HepG2 (cell line): ENCODE data around the gene CEP164. TPM values are rescaled to one million over a fixed set of nuclear protein-coding genes. Genes with fewer than 3 reads are reported as not detected.

Experiments used
- CAMTA2 ChIP-seq: sonication (generic); formaldehyde crosslinking; IDR thresholded peaks from 2 replicates; pipeline ENCODE4 v1.4.0; 2020; ENCODE audit warnings: mild to moderate bottlenecking, missing genetic modification reagents, borderline replicate concordance
- CENPBD1 ChIP-seq: sonication (generic); formaldehyde crosslinking; IDR thresholded peaks from 2 replicates; pipeline ENCODE4 v1.8.0; 2022; ENCODE audit warnings: missing genetic modification reagents, low read depth, mild to moderate bottlenecking, borderline replicate concordance
- CREBL2 ChIP-seq: sonication (generic); formaldehyde crosslinking; IDR thresholded peaks from 2 replicates; pipeline ENCODE4 v1.8.1; 2023; ENCODE audit warnings: missing genetic modification reagents, mild to moderate bottlenecking, borderline replicate concordance
- CREM ChIP-seq, 2 experiments: sonication (generic) in 1 of 2; formaldehyde crosslinking in 1 of 2; IDR thresholded peaks; 2 replicates each; pipeline versions ENCODE4 v1.4.0 to v1.6.1; 2016 to 2020; ENCODE audit warnings: antibody characterized with exemption in 1 of 2, mild to moderate bottlenecking in 1 of 2, missing genetic modification reagents in 1 of 2
- ELK4 ChIP-seq: sonication (generic); formaldehyde crosslinking; IDR thresholded peaks from 2 replicates; pipeline ENCODE4 v1.9.0; 2021; ENCODE audit warnings: missing genetic modification reagents, borderline replicate concordance
- IRX3 ChIP-seq: sonication (generic); formaldehyde crosslinking; IDR thresholded peaks from 2 replicates; pipeline ENCODE4 v1.8.1; 2023; ENCODE audit warnings: mild to moderate bottlenecking, low read depth, missing genetic modification reagents, borderline replicate concordance
- MED1 ChIP-seq: sonication (generic); formaldehyde crosslinking; IDR thresholded peaks from 2 replicates; pipeline ENCODE4 v1.4.0; 2020; ENCODE audit warnings: missing genetic modification reagents
- RBFOX2 ChIP-seq: fragments of 200-400 bp; formaldehyde crosslinking; IDR thresholded peaks from 2 replicates; pipeline ENCODE4 v1.6.1; 2017; ENCODE audit warnings: low read depth, mild to moderate bottlenecking, low read length
- SP5 ChIP-seq: IDR thresholded peaks from 2 replicates; pipeline ENCODE4 v1.6.1; 2016; ENCODE audit warnings: low read depth, borderline replicate concordance
- TOPORS ChIP-seq: sonication (generic); formaldehyde crosslinking; IDR thresholded peaks from 2 replicates; pipeline ENCODE4 v1.8.0; 2023; ENCODE audit warnings: mild to moderate bottlenecking, missing genetic modification reagents
- USF2 ChIP-seq, 2 experiments: sonication (generic) in 1 of 2; formaldehyde crosslinking in 1 of 2; IDR thresholded peaks; 2 replicates each; pipeline versions ENCODE4 v1.5.1 to v1.6.1; 2011 to 2020; ENCODE audit warnings: borderline replicate concordance in 1 of 2, low read depth in 1 of 2, low read length in 1 of 2, mild to moderate bottlenecking in 1 of 2, missing genetic modification reagents in 1 of 2, moderate library complexity in 1 of 2
- ZFP90 ChIP-seq: sonication (generic); formaldehyde crosslinking; IDR thresholded peaks from 2 replicates; pipeline ENCODE4 v1.8.0; 2022; ENCODE audit warnings: missing genetic modification reagents, mild to moderate bottlenecking, inconsistent platforms, borderline replicate concordance
- ZFYVE20 ChIP-seq: sonication (generic); formaldehyde crosslinking; IDR thresholded peaks from 2 replicates; pipeline ENCODE4 v1.8.0; 2023; ENCODE audit warnings: low read depth, mild to moderate bottlenecking, moderate library complexity, missing genetic modification reagents, borderline replicate concordance
- ZNF562 ChIP-seq: sonication (generic); formaldehyde crosslinking; IDR thresholded peaks from 2 replicates; pipeline ENCODE4 v1.8.0; 2022; ENCODE audit warnings: missing genetic modification reagents, borderline replicate concordance
- ZNF609 ChIP-seq: sonication (generic); formaldehyde crosslinking; IDR thresholded peaks from 2 replicates; pipeline ENCODE4 v1.4.0; 2020; ENCODE audit warnings: mild to moderate bottlenecking, missing genetic modification reagents, borderline replicate concordance
- polyA plus RNA-seq, 8 experiments: library from polyadenylated mRNA; depleted of rRNA in 3 of 8; stranded (reverse) in 7 of 8; unstranded in 1 of 8; fragments of >200 nt; fragmentation: Illumina TruSeq in 4 of 8; extraction: Trizol in 4 of 8; gene quantifications; 2 replicates each; pipeline versions ENCODE4 v1.2.1 to v1.2.3, GENCODE V29; 2011 to 2016; ENCODE audit warnings: low read depth in 4 of 8, missing spikeins in 1 of 8, mixed read lengths in 1 of 8; ENCODE audit not compliant: insufficient read depth in 1 of 8
- total RNA-seq, 5 experiments: library from RNA; depleted of rRNA; stranded (reverse); fragments of >200 nt; fragmentation: Illumina TruSeq; extraction: Trizol; gene quantifications; 2 replicates each; pipeline ENCODE4 v1.2.3, GENCODE V29; 2016; ENCODE audit warnings: low read depth in 1 of 5

CEP164 gene
- total and polyA plus RNA-seq, 2 of the 13 experiments (the other 11 are each of a cell fraction or from before 2014, with no cell fraction given) = 11.4 to 15.2 TPM

- TF ChIP-seq USF2 (IDR thresholded peaks at IDR 0.05; ENCODE audit: low read depth, low read length) = 0 out of 2 replicates have a peak, but pooled peaks have one; percentile 27
- no peak for TF ChIP-seq USF2 (CRISPR knock-in tag; IDR thresholded peaks at IDR 0.05; ENCODE audit: borderline replicate concordance)
- no peak for TF ChIP-seq ELK4
- TF ChIP-seq SP5 (CRISPR knock-in tag) = no peak
- peak; percentile 56; the same call in 1 of the 2 replicates for TF ChIP-seq TOPORS (CRISPR knock-in tag)
- TF ChIP-seq CAMTA2 = no peak
- TF ChIP-seq CENPBD1 = no peak
- TF ChIP-seq MED1 (CRISPR knock-in tag) = no peak
- 0 out of 2 replicates have a peak, but pooled peaks have one; percentile 43 for TF ChIP-seq IRX3 (CRISPR knock-in tag)
- TF ChIP-seq ZNF609 (CRISPR knock-in tag) = no peak
- no peak for TF ChIP-seq ZNF562 (CRISPR knock-in tag)
- no peak for TF ChIP-seq CREM (IDR thresholded peaks at IDR 0.05)
- no peak for TF ChIP-seq CREM (CRISPR knock-in tag; IDR thresholded peaks at IDR 0.05)
- peak; percentile 7; the same call in 1 of the 2 replicates for TF ChIP-seq ZFP90 (CRISPR knock-in tag)
- peak; percentile 38; the same call in 1 of the 2 replicates for TF ChIP-seq RBFOX2
- TF ChIP-seq ZFYVE20 (CRISPR knock-in tag) = no peak
- TF ChIP-seq CREBL2 (CRISPR knock-in tag) = no peak
These were observed 12.1 kb upstream of the CEP164 start (continued) for GRCh38 chr11:117315285-117316196.
